Neuronal stem cell (in vitro differentiated cells): ENCODE measurements around the gene DHRS7B.

Source experiments
- DNase-seq: peaks from one replicate; pipeline ENCODE4 v3.0.0-alpha.2; 2013; ENCODE audit warnings: low spot score
- H2AFZ ChIP-seq: one replicate; pipeline ENCODE4 v1.6.1; 2013; ENCODE audit warnings: mild to moderate bottlenecking, low read length, inconsistent platforms
- H2AK5ac ChIP-seq: 2 replicates; pipeline ENCODE4 v1.6.1; 2013; ENCODE audit warnings: low read depth, mild to moderate bottlenecking, inconsistent platforms, low read length, moderate library complexity, mixed read lengths
- H2BK120ac ChIP-seq: 2 replicates; pipeline ENCODE4 v1.6.1; 2013; ENCODE audit warnings: low read depth, mild to moderate bottlenecking, inconsistent platforms, low read length, moderate library complexity, mixed read lengths
- H2BK12ac ChIP-seq: one replicate; pipeline ENCODE4 v1.6.1; 2013; ENCODE audit warnings: low read length, inconsistent platforms
- H2BK15ac ChIP-seq: 2 replicates; pipeline ENCODE4 v1.6.1; 2013; ENCODE audit warnings: mild to moderate bottlenecking, low read length, inconsistent platforms, mixed read lengths
- H2BK5ac ChIP-seq: one replicate; pipeline ENCODE4 v1.6.1; 2013; ENCODE audit warnings: inconsistent platforms, mild to moderate bottlenecking, low read length, moderate library complexity
- H3K14ac ChIP-seq: one replicate; pipeline ENCODE4 v1.6.1; 2013; ENCODE audit warnings: low read length, inconsistent platforms
- H3K18ac ChIP-seq: 2 replicates; pipeline ENCODE4 v1.6.1; 2013; ENCODE audit warnings: low read length, inconsistent platforms
- H3K23ac ChIP-seq: 2 replicates; pipeline ENCODE4 v1.6.1; 2013; ENCODE audit warnings: low read depth, mild to moderate bottlenecking, mixed read lengths, low read length, inconsistent platforms; ENCODE audit not compliant: poor library complexity
- H3K27ac ChIP-seq: replicated peaks from 3 replicates; pipeline ENCODE4 v1.5.1; 2013; ENCODE audit warnings: low read length, inconsistent platforms
- H3K27me3 ChIP-seq, 3 experiments: 2 replicates each; pipeline ENCODE4 v1.6.1; 2013; ENCODE audit warnings: low read length in 3 of 3, mild to moderate bottlenecking in 2 of 3, inconsistent platforms in 1 of 3, low read depth in 1 of 3, mixed read lengths in 1 of 3, moderate library complexity in 1 of 3; ENCODE audit not compliant: control insufficient read depth in 3 of 3, insufficient read depth in 3 of 3
- H3K36me3 ChIP-seq, 2 donors: replicated peaks in 1 of 2; 2 replicates each; pipeline ENCODE4 v1.6.1; 2013; ENCODE audit warnings: low read length in 2 of 2; ENCODE audit not compliant: control insufficient read depth in 2 of 2, insufficient read depth in 2 of 2
- H3K4ac ChIP-seq: 2 replicates; pipeline ENCODE4 v1.6.1; 2013; ENCODE audit warnings: inconsistent platforms, mild to moderate bottlenecking, low read length, moderate library complexity
- H3K4me1 ChIP-seq, 2 donors: 1 replicate in 1 of 2; 2 replicates in 1 of 2; pipeline ENCODE4 v1.6.1; 2013; ENCODE audit warnings: low read length in 2 of 2, low read depth in 1 of 2; ENCODE audit not compliant: control insufficient read depth in 2 of 2, insufficient read depth in 1 of 2
- H3K4me2 ChIP-seq: one replicate; pipeline ENCODE4 v1.6.1; 2013; ENCODE audit warnings: mild to moderate bottlenecking, low read length, inconsistent platforms; ENCODE audit not compliant: insufficient read depth, poor library complexity, severe bottlenecking
- H3K4me3 ChIP-seq, 2 donors: 2 replicates each; pipeline ENCODE4 v1.5.1; 2013; ENCODE audit warnings: low read length in 2 of 2, mild to moderate bottlenecking in 2 of 2, inconsistent platforms in 1 of 2, moderate library complexity in 1 of 2
- H3K79me1 ChIP-seq: one replicate; pipeline ENCODE4 v1.6.1; 2013; ENCODE audit warnings: low read depth, mild to moderate bottlenecking, inconsistent platforms, low read length, moderate library complexity
- H3K9ac ChIP-seq: one replicate; pipeline ENCODE4 v1.6.1; 2013; ENCODE audit warnings: mild to moderate bottlenecking, low read depth, low read length, inconsistent platforms; ENCODE audit not compliant: poor library complexity
- H3K9me3 ChIP-seq, 2 donors: replicated peaks in 1 of 2; 2 replicates each; pipeline versions ENCODE3 to v1.6.1; 2013; ENCODE audit warnings: low read length in 2 of 2, mild to moderate bottlenecking in 2 of 2, inconsistent platforms in 1 of 2, low read depth in 1 of 2, mixed read lengths in 1 of 2, moderate library complexity in 1 of 2; ENCODE audit not compliant: control insufficient read depth in 2 of 2, insufficient read depth in 1 of 2
- H4K8ac ChIP-seq: one replicate; pipeline ENCODE4 v1.6.1; 2013; ENCODE audit warnings: low read depth, mild to moderate bottlenecking, inconsistent platforms, low read length, moderate library complexity
- H4K91ac ChIP-seq: one replicate; pipeline ENCODE4 v1.6.1; 2013; ENCODE audit warnings: low read length, low read depth, mild to moderate bottlenecking, inconsistent platforms; ENCODE audit not compliant: poor library complexity
- WGBS, 2 donors: extraction: QIAGEN DNeasy Blood & Tissue Kit; methylation state at CpG; one replicate each; pipeline ENCODE4 v1.1.7; 2013; ENCODE audit warnings: missing lambda C conversion rate in 2 of 2, mixed read lengths in 1 of 2; ENCODE audit not compliant: insufficient read length in 2 of 2, insufficient replicate concordance in 1 of 2; ENCODE audit errors: extremely low coverage in 2 of 2; 5-methylcytosine and 5-hydroxymethylcytosine counted together

Gene DHRS7B

GRCh38 chr17:21089933-21090901, 36.5 kb upstream of the DHRS7B start:
- Histone ChIP-seq H3K4me1 (peaks cover 0 to 7% of the 10 kb centered on the region in 2 donors), H3K18ac (no peak overlapping the region), H3K79me1 (no peaks in the 10 kb centered on the region), H2BK15ac (no peak overlapping the region), H3K14ac (no peak overlapping the region), H3K27me3 (no peaks in the 10 kb centered on the region), H3K36me3 (no peaks in the 10 kb centered on the region), H2AK5ac (no peak overlapping the region), H4K91ac (no peak overlapping the region), H3K4ac (no peak overlapping the region), H2BK5ac (no peak overlapping the region), H3K9ac (no peak overlapping the region), H3K27ac (no peak overlapping the region), H2BK120ac (no peak overlapping the region), H2AFZ (no peak overlapping the region), H4K8ac (no peak overlapping the region), H2BK12ac (no peak overlapping the region), H3K4me3 (no peak overlapping the region), H3K4me2 (no peak overlapping the region), H3K23ac (no peak overlapping the region), H3K9me3 (no peaks in the 10 kb centered on the region)
- no CpG with 5 or more reads among the region's 7 CpGs for WGBS, 2 donors
- no peak for DNase-seq

GRCh38 chr17:21090902-21091618, 35.7 kb upstream of the DHRS7B start:
- Histone ChIP-seq H2BK120ac (no peak overlapping the region), H3K9ac (no peak overlapping the region), H3K4me2 (no peak overlapping the region), H3K27me3 (no peaks in the 10 kb centered on the region), H2BK5ac (no peak overlapping the region), H2AK5ac (no peak overlapping the region), H4K91ac (no peak overlapping the region), H3K23ac (no peak overlapping the region), H3K79me1 (no peaks in the 10 kb centered on the region), H2BK15ac (no peak overlapping the region), H4K8ac (no peak overlapping the region), H3K14ac (no peak overlapping the region), H2BK12ac (no peak overlapping the region), H3K18ac (no peak overlapping the region), H3K36me3 (no peaks in the 10 kb centered on the region), H3K4ac (no peak overlapping the region), H3K27ac (no peak overlapping the region), H3K4me1 (peaks cover 0 to 7% of the 10 kb centered on the region in 2 donors), H3K4me3 (no peak overlapping the region), H2AFZ (no peak overlapping the region), H3K9me3 (peaks cover 0 to 2% of the 10 kb centered on the region in 2 donors)
- WGBS, 2 donors: no CpG with 5 or more reads among the region's 4 CpGs
- DNase-seq: no peak

- no peak for DNase-seq
- Histone ChIP-seq H3K18ac (no peak overlapping the region), H3K23ac (no peak overlapping the region), H2AFZ (no peak overlapping the region), H3K27ac (no peak overlapping the region), H3K79me1 (no peaks in the 10 kb centered on the region), H3K4me1 (peaks cover 0 to 7% of the 10 kb centered on the region in 2 donors), H3K4ac (no peak overlapping the region), H3K14ac (no peak overlapping the region), H2BK15ac (no peak overlapping the region), H3K27me3 (no peaks in the 10 kb centered on the region), H2BK12ac (no peak overlapping the region), H2BK120ac (no peak overlapping the region), H4K91ac (no peak overlapping the region), H3K9ac (no peak overlapping the region), H3K4me3 (no peak overlapping the region), H4K8ac (no peak overlapping the region), H3K9me3 (peaks cover 0 to 2% of the 10 kb centered on the region in 2 donors), H3K4me2 (no peak overlapping the region), H2AK5ac (no peak overlapping the region), H2BK5ac (no peak overlapping the region), H3K36me3 (no peaks in the 10 kb centered on the region)
- no CpG with 5 or more reads among the region's 5 CpGs for WGBS, 2 donors
Measured at GRCh38 chr17:21094298-21094704, 32.5 kb upstream of the DHRS7B start.

- Histone ChIP-seq H3K4ac (no peak overlapping the region), H4K91ac (no peak overlapping the region), H3K4me1 (peaks cover 0 to 3% of the 10 kb centered on the region in 2 donors), H3K4me3 (no peak overlapping the region), H3K4me2 (no peak overlapping the region), H3K14ac (no peak overlapping the region), H2BK5ac (no peak overlapping the region), H4K8ac (no peak overlapping the region), H3K18ac (no peak overlapping the region), H3K9ac (no peak overlapping the region), H3K27ac (no peak overlapping the region), H3K36me3 (no peaks in the 10 kb centered on the region), H2AFZ (no peak overlapping the region), H3K9me3 (peaks cover 0 to 2% of the 10 kb centered on the region in 2 donors), H3K23ac (no peak overlapping the region), H2BK12ac (no peak overlapping the region), H2AK5ac (no peak overlapping the region), H2BK15ac (no peak overlapping the region), H2BK120ac (no peak overlapping the region), H3K27me3 (no peaks in the 10 kb centered on the region), H3K79me1 (no peaks in the 10 kb centered on the region)
- no CpG with 5 or more reads among the region's 3 CpGs for WGBS, 2 donors
- DNase-seq: no peak
Measured at GRCh38 chr17:21095735-21096134, 31.0 kb upstream of the DHRS7B start.
